GM06990 (cell line): ENCODE measurements around the gene UGT2B10.

Experiments
- DNase-seq: peaks from one replicate; pipeline ENCODE4 v3.0.0-alpha.2; 2011; ENCODE audit not compliant: insufficient read length; ENCODE audit errors: extremely low read depth
- H3K27me3 ChIP-seq: replicated peaks from 2 replicates; pipeline ENCODE4 v1.6.0; 2011; ENCODE audit warnings: low read length; ENCODE audit not compliant: control insufficient read depth, insufficient read depth
- H3K36me3 ChIP-seq: 2 replicates; pipeline ENCODE4 v1.5.1; 2011; ENCODE audit warnings: low read length; ENCODE audit not compliant: control insufficient read depth, insufficient read depth
- H3K4me3 ChIP-seq: replicated peaks from 2 replicates; pipeline ENCODE4 v1.5.1; 2011; ENCODE audit warnings: low read depth, mild to moderate bottlenecking, control low read depth, low read length
- TF ChIP-seq, protein P1 (sequence below): IDR thresholded peaks from 2 replicates; pipeline ENCODE4 v1.5.1; 2011; ENCODE audit warnings: low read length, control low read depth, mild to moderate bottlenecking, inconsistent platforms; ENCODE audit not compliant: insufficient read depth, poor library complexity, severe bottlenecking

UGT2B10 gene

DNA sequence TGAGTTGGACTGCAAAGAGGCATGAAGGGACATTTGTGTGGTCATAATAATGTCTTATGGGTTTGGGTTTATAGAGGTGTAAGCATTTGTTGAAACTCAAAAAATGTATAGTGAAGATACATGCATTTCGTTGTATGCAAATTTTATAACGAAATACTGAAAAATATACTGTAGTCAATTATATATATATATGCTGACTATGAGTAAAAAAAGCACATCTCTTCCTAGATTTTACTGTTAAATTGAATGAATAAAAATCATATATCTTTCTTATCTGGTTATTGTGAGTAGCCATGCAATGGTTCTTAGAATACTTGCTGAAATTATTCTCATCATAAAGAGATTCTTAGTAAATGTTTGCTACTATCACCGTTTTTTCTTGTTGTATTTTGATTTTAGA lies 34.5 kb downstream of the UGT2B10 start:
- no peak for DNase-seq
- TF ChIP-seq, protein P1, sequence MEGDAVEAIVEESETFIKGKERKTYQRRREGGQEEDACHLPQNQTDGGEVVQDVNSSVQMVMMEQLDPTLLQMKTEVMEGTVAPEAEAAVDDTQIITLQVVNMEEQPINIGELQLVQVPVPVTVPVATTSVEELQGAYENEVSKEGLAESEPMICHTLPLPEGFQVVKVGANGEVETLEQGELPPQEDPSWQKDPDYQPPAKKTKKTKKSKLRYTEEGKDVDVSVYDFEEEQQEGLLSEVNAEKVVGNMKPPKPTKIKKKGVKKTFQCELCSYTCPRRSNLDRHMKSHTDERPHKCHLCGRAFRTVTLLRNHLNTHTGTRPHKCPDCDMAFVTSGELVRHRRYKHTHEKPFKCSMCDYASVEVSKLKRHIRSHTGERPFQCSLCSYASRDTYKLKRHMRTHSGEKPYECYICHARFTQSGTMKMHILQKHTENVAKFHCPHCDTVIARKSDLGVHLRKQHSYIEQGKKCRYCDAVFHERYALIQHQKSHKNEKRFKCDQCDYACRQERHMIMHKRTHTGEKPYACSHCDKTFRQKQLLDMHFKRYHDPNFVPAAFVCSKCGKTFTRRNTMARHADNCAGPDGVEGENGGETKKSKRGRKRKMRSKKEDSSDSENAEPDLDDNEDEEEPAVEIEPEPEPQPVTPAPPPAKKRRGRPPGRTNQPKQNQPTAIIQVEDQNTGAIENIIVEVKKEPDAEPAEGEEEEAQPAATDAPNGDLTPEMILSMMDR, result no peak
- H3K4me3 ChIP-seq, result no peak overlapping the region
- H3K27me3 ChIP-seq, result no peaks in the 10 kb centered on the region
- H3K36me3 ChIP-seq, result no peaks in the 10 kb centered on the region

DNA sequence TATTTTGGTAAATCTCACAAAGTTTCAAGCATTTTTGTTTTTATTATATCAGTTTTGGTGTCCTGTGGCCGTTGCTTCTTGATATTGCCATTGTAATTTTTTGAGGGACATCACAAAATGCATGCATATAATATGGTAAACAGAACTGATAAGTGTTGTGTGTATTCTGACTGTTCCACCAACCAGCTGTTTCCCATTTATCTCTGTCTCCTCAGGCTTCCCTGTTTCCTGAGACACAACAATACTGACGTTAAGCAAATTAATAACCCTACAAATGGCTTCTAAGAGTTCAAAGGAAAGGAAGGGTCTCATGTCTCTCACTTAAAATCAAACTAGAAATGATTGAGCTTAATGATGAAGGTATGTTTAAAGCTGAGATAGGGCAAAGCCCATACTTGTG lies 40.0 kb downstream of the UGT2B10 start:
- DNase-seq, result no peak
- no peaks in the 10 kb centered on the region for H3K27me3 ChIP-seq
- no peak overlapping the region for H3K4me3 ChIP-seq
- TF ChIP-seq, protein P1, result no peak
- H3K36me3 ChIP-seq, result no peaks in the 10 kb centered on the region

DNA sequence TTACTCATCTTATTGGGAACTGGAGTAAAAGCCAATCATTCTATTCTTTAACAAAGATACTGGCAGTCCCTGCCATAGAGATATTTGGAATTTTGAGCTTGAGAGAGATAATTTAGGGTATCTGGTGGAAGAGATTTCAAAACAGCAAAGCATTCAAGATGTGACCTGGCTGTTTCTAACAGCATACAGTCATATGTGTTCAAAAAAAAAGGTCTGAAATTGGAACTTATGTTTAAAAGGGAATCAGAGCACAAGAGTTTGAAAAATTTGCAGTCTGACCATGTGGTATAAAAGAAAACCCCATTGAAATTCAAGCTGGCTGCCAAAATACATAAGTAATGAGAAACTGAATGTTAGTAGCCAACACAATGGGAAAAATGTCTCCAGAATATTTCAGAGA lies 42.2 kb downstream of the UGT2B10 start:
- Histone ChIP-seq H3K27me3 (no peaks in the 10 kb centered on the region), H3K36me3 (no peaks in the 10 kb centered on the region), H3K4me3 (no peak overlapping the region)
- DNase-seq, result no peak
- TF ChIP-seq, protein P1, result no peak

DNA sequence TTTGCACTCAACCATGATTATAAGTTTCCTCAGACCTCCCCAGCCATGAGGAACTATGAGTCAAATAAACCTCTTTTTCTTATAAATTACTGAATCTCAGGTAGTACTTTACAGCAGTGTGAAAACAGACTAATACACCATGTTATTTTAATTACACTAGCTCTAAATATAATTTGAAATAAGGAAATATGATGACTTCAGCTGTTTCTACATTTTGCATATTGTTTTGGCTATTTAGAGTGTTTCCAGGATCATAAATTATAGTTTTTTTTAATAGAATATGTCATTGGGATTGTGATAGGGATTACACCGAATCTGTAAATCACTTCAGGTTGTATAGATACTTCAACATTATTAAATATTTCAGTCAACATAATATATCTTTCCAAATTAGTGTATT lies 43.9 kb downstream of the UGT2B10 start:
- DNase-seq, result no peak
- Histone ChIP-seq H3K36me3 (no peaks in the 10 kb centered on the region), H3K4me3 (no peak overlapping the region), H3K27me3 (no peaks in the 10 kb centered on the region)
- TF ChIP-seq, protein P1, result no peak

DNA sequence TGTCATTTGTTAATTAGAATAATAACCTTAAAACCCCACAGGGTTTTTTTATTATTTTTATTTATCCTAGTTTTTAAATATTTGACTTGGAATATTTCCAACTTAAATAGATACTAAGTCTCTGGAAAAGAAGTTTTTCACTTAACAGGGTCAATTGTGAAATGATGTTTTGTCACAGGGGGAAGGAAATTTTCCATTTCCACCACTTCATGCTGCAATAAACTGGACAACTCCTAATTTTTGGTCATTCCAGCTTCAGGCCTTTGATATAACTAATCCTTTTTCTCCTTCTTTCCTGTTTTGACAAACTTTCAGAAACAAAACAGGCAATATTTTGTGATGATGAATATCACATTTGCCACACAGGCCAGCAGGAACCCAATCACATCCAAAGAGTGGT lies 45.3 kb downstream of the UGT2B10 start:
- DNase-seq, result no peak
- Histone ChIP-seq H3K36me3 (no peaks in the 10 kb centered on the region), H3K4me3 (no peak overlapping the region), H3K27me3 (no peaks in the 10 kb centered on the region)
- TF ChIP-seq, protein P1, result no peak
